UCSD-AML1 (cell line): ENCODE measurements around the gene ATPAF1.

ENCODE experiments used
- DNase-seq: peaks from one replicate; lab custom pipeline; 2025; ENCODE audit not compliant: unreplicated experiment; lab: John Stamatoyannopoulos, UW

Gene ATPAF1

GRCh38 chr1:46617108-46617800 is 50.9 kb downstream of the ATPAF1 start:
- DNase-seq, result no peak

GRCh38 chr1:46616277-46617107 is 51.7 kb downstream of the ATPAF1 start, which contains the start of gene MOB3C:
Gene MOB3C, minus strand, starts transcription at chr1:46616811. Its CDS starts 3,490 bp downstream, at chr1:46613321.
- peak; percentile 79 for DNase-seq

GRCh38 chr1:46615735-46616134 is 52.4 kb downstream of the ATPAF1 start:
- DNase-seq, result no peak

GRCh38 chr1:46615088-46615487 is 53.1 kb downstream of the ATPAF1 start:
- no peak for DNase-seq

GRCh38 chr1:46614604-46614984 is 53.6 kb downstream of the ATPAF1 start:
- DNase-seq, result no peak

- peak; percentile 75 for DNase-seq
Measured at GRCh38 chr1:46613661-46614603, 54.2 kb downstream of the ATPAF1 start.

- no peak for DNase-seq
Measured at GRCh38 chr1:46612937-46613660, 55.1 kb downstream of the ATPAF1 start.

GRCh38 chr1:46611691-46612221 is 56.4 kb downstream of the ATPAF1 start:
- peak; percentile 48 for DNase-seq

- no peak for DNase-seq
Measured at GRCh38 chr1:46607345-46608130, 60.6 kb downstream of the ATPAF1 start.

GRCh38 chr1:46606255-46606965 is 61.8 kb downstream of the ATPAF1 start:
- no peak for DNase-seq

GRCh38 chr1:46605232-46605631 is 62.9 kb downstream of the ATPAF1 start:
- peak; percentile 27 for DNase-seq

- peak; percentile 98 for DNase-seq
Measured at GRCh38 chr1:46603858-46604549, 64.2 kb downstream of the ATPAF1 start, which contains the start of gene MKNK1. Gene MKNK1, minus strand, starts transcription at chr1:46604268. Its CDS starts 20,941 bp downstream, at chr1:46583327.

GRCh38 chr1:46603481-46603857 is 64.7 kb downstream of the ATPAF1 start:
- DNase-seq, result no peak

GRCh38 chr1:46601257-46602007 is 66.7 kb downstream of the ATPAF1 start:
- DNase-seq, result no peak

- DNase-seq, result no peak
Measured at GRCh38 chr1:46599059-46599970, 68.8 kb downstream of the ATPAF1 start.

GRCh38 chr1:46596846-46597245 is 71.3 kb downstream of the ATPAF1 start:
- no peak for DNase-seq
